Right renal cortex interstitium (tissue), 3 donors: ENCODE measurements around the gene TFRC. TPM values are rescaled to one million over a fixed set of nuclear protein-coding genes. Genes with fewer than 3 reads are reported as not detected.
"Not testable (repeated sequence)": the region's sequence is repeated elsewhere in the genome, so short reads cannot be mapped to it uniquely, and the experiment has no call there.

Source experiments
- DNase-seq, 3 donors: peaks; one replicate each; pipeline ENCODE4 v3.0.0-alpha.2; 2013; ENCODE audit warnings: low read depth in 3 of 3, low spot score in 2 of 3
- polyA plus RNA-seq, 3 donors: library from polyadenylated mRNA; unstranded; fragments of 120-200 nt; gene quantifications; one replicate each; pipeline ENCODE4 v1.2.1, GENCODE V29; 2013; ENCODE audit not compliant: insufficient read length in 3 of 3

Gene TFRC
- polyA plus RNA-seq, 3 donors = 45.1 to 48.8 (median 48.7) TPM

DNA sequence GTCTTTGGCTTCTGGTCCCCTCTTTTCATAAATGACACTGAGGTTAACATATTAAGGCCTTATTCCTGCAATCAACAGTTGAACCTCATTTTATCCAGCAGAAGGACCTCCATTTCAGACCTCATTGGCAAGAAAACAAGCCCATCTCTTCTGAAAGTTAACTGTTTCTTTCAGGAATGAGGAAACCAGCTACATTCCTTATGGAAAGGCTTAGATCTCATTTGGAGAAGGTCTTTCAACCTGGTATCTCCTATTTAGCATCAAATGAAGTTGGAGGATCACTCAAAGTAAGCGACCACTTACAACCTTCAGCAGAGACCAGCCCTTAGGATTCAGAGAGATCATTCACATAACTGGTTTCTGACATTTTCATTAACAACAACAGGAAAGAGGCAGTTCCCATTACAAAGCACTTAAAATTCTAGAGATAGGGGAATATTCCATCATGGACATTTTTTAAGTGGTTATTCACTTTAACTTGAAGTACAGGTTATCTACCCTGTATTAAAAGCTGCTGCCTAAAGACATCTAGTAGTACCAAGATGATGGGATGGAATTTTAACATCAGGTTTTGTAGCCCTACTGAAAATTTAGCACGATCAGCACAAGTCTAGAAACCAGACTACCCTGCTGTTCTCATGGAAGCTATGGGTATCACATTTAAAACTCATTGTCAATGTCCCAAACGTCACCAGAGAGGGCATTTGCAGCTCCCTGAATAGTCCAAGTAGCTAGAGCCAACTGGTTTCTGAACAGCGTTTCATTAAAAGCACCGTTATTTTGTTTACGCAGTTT lies 30.4 kb downstream of the TFRC start:
- DNase-seq = no peak

DNA sequence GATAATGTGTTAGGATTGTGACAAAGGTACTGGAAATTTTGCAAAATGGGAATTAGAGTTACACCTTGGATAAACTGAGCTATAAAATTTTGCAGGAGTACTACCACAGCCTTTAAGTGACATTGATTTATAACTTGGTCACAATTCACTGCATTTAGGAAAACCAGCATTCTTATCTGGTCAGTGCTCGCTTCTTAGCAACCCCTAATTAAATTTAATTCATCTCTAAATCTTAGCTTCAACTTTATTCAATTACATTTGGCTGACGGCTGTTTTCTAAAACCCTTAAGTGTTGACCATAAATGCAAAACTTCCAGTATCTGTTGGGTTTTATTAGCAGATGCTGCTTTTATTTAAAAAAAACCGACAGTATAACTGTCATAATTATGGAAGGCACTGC lies 31.3 kb downstream of the TFRC start:
- DNase-seq = no peak

- no peak for DNase-seq
Measured at GRCh38 chr3:196049653-196050052, 32.2 kb downstream of the TFRC start.

- no peak for DNase-seq
Measured at GRCh38 chr3:196048922-196049598, 32.8 kb downstream of the TFRC start.

DNA sequence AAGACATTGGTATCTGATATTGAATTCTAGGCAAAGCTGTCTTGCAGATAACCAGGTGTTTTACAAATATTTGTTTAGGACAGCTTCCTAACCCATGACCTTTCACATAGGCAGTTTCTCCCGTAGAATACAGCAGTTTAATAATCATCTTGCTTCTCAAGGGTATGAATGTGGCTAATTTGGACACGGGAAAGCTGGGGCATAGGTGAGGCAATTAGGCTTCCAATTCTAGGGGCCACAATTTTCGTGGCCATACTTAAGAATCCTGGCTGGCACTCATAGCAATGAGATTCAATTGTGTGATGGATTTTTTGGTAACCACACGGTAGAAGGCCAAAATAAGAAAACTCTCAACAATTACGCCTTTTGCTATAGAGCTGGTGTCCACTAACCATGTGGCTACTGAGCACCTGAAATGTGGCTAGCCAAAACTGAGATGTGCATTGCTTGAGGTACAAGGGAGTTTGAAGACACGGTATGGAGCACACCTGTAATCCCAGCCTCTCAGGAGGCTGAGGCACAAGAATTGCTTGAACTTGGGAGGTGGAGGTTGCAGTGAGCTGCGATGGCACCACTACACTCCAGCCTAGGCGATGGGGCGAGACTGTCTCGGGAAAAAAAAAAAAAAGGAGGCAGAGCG lies 34.4 kb downstream of the TFRC start:
- DNase-seq = no peak

DNA sequence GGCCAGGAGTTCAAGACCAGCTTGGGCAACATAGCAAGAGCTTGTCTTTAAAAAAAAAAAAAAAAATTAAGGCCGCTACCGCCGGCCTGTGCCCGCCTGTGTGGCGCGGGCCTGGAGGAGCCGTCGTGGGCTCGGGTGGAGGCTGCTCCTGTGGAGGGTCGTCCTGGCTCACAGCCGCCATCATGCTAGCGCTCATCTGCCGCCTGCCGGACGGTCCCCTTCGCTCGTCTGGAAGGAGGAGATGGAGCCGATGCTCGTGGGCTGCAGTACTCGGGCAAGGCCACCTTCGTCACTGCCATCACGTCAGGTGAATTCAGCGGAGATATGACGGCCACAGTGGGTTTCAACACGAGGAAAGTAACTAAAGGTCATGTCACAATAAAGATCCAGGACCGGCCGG lies 37.4 kb downstream of the TFRC start:
- DNase-seq = no peak

DNA sequence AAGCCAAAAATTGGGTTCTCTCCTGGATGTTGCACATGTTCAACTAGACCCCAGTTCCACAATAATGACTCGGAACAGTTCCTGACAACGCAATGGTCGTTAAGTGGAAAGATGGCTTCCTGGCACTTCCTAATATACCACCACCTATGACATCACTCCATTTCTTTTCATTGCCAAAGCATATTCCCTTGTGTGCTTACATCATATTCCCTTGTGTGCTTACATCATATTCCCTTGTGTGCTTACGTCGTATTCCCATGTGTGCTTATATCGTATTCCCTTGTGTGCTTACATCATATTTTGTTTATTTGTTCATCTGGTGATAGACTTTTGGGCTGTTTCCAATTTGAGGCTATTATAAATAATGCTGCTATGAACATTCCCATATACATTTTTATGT lies 39.2 kb downstream of the TFRC start:
- DNase-seq = no peak

GRCh38 chr3:196039359-196039758 lies 42.5 kb downstream of the TFRC start:
- DNase-seq = no peak

GRCh38 chr3:196026059-196026458 lies 55.8 kb downstream of the TFRC start:
- DNase-seq = not testable (repeated sequence)

DNA sequence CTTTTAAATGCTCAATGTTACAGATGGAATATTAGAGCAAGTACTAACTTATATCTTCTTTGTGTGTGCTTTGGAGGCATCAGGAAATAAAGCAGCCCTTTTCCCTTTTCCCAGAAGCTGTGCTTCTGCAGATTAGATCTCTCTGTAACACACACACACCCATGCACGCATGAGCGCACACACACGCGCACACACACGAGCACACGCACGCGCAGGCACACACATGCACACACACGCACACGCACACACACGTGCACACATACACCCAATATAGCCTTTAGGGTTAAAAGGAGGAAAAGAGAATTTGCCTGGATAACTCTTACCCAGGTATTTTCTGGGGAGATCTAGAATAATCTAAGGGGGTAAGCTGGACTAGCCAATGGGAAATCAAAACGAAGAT lies 56.9 kb downstream of the TFRC start:
- DNase-seq = no peak

- no peak for DNase-seq
Measured at GRCh38 chr3:196023947-196024346, 57.9 kb downstream of the TFRC start.

GRCh38 chr3:196022499-196022878 lies 59.4 kb downstream of the TFRC start:
- not testable (repeated sequence) for DNase-seq

GRCh38 chr3:196020373-196020772 lies 61.5 kb downstream of the TFRC start:
- DNase-seq = no peak

GRCh38 chr3:196019576-196019975 lies 62.3 kb downstream of the TFRC start:
- DNase-seq = not testable (repeated sequence)

DNA sequence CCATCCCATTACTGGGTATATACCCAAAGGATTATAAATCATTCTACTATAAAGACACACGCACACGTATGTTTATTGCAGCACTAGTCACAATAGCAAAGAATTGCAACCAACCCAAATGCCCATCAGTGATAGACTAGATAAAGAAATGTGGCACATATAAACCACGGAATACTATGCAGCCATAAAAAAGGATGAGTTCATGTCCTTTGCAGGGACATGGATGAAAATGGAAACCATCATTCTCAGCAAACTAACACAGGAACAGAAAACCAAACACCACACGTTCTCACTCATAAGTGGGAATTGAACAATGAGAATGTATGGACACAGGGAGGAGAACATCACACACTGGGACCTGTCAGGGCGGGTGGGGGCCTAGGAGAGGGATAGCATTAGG lies 63.7 kb downstream of the TFRC start:
- not testable (repeated sequence) for DNase-seq

GRCh38 chr3:196016485-196016884 lies 65.4 kb downstream of the TFRC start:
- no peak for DNase-seq

GRCh38 chr3:196016059-196016458 lies 65.8 kb downstream of the TFRC start:
- DNase-seq = no peak

- DNase-seq = no peak
Measured at GRCh38 chr3:196013587-196014487, 68.1 kb downstream of the TFRC start.

DNA sequence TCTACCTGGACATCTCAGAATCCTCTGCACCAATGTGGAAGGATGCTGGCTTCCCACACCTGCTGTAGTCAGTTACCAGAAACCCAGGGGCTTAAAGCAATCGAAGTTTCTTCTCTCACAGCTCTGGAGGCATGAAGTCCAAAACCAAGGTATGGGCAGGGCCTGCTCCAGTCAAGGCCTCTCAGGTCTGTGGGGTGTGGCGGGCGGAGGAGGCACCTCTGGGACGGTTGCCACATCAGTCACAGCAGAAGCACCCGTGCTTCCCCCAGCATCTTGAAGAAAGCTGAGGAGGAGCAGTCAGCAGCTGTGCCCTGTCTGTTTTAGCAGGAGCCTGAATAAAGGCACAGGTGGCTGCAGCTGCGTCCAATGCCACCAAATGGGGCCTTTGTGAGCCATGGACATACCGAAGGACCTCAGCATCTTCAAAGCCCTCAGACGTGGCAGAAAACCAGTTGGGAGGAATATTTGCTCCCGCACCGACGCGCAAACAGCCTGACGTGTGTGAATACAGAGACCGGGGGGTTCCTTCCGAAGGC lies 68.9 kb downstream of the TFRC start:
- no peak for DNase-seq

- no peak for DNase-seq
Measured at GRCh38 chr3:196012481-196012880, 69.4 kb downstream of the TFRC start.

- no peak for DNase-seq
Measured at GRCh38 chr3:196009456-196009855, 72.4 kb downstream of the TFRC start.
